CD4-positive, alpha-beta memory T cell (primary cell): Measurements from ENCODE around the gene RYR3. TPM values are rescaled to one million over a fixed set of nuclear protein-coding genes. Genes with fewer than 3 reads are reported as not detected.
"Not testable (repeated sequence)": the region's sequence is repeated elsewhere in the genome, so short reads cannot be mapped to it uniquely, and the experiment has no call there.

Experiments
- CTCF ChIA-PET: fragments of 350-600 bp; sonication (Branson Sonifier 250); formaldehyde crosslinking; loops from one replicate; lab custom pipeline; 2021; ENCODE audit warnings: inconsistent platforms; ENCODE audit not compliant: partially characterized antibody; lab: Charles Lee
- POLR2A ChIA-PET: fragments of 350-600 bp; sonication (Branson Sonifier 250); formaldehyde crosslinking; loops from one replicate; lab custom pipeline; 2021; ENCODE audit not compliant: partially characterized antibody; lab: Charles Lee
- DNase-seq, 5 donors: peaks; one replicate each; pipeline versions ENCODE4 v3.0.0 to v3.0.0-alpha.2; 2020 to 2022; ENCODE audit warnings: mixed read lengths in 1 of 5
- H3K27ac ChIP-seq: one replicate; pipeline ENCODE4 v1.7.0; 2013; ENCODE audit warnings: low read depth, low read length
- H3K27me3 ChIP-seq: 2 replicates; pipeline ENCODE4 v1.7.0; 2013; ENCODE audit warnings: mild to moderate bottlenecking, low read length, moderate library complexity; ENCODE audit not compliant: insufficient read depth
- H3K36me3 ChIP-seq: 2 replicates; pipeline ENCODE4 v1.7.0; 2013; ENCODE audit warnings: mild to moderate bottlenecking, low read length, moderate library complexity; ENCODE audit not compliant: insufficient read depth
- H3K4me1 ChIP-seq: 2 replicates; pipeline ENCODE4 v1.7.0; 2013; ENCODE audit warnings: mild to moderate bottlenecking, low read length, moderate library complexity; ENCODE audit not compliant: insufficient read depth
- H3K4me3 ChIP-seq, 2 donors: one replicate each; pipeline ENCODE4 v1.7.0; 2013; ENCODE audit warnings: low read length in 2 of 2, mild to moderate bottlenecking in 1 of 2
- H3K9me3 ChIP-seq, 2 donors: one replicate each; pipeline ENCODE4 v1.7.0; 2013; ENCODE audit warnings: low read length in 2 of 2, control low read depth in 1 of 2; ENCODE audit not compliant: control insufficient read depth in 1 of 2
- H3K27ac Mint-ChIP-seq, 7 donors: one replicate each; pipeline ENCODE4 v1.8.0; 2020 to 2021; ENCODE audit warnings: mixed read lengths in 7 of 7, mild to moderate bottlenecking in 6 of 7, inconsistent platforms in 3 of 7, moderate library complexity in 3 of 7
- H3K27me3 Mint-ChIP-seq, 2 donors: one replicate each; pipeline ENCODE4 v1.8.0; 2020 to 2021; ENCODE audit warnings: mixed read lengths in 2 of 2
- H3K36me3 Mint-ChIP-seq, 2 donors: one replicate each; pipeline ENCODE4 v1.8.0; 2020 to 2021; ENCODE audit warnings: mixed read lengths in 2 of 2, inconsistent platforms in 1 of 2, mild to moderate bottlenecking in 1 of 2
- H3K4me1 Mint-ChIP-seq, 4 donors: one replicate each; pipeline ENCODE4 v1.8.0; 2020 to 2021; ENCODE audit warnings: mixed read lengths in 4 of 4, mild to moderate bottlenecking in 1 of 4
- H3K4me3 Mint-ChIP-seq, 8 donors: one replicate each; pipeline ENCODE4 v1.8.0; 2020 to 2021; ENCODE audit warnings: mixed read lengths in 8 of 8, mild to moderate bottlenecking in 7 of 8, moderate library complexity in 6 of 8, inconsistent platforms in 3 of 8
- H3K9me3 Mint-ChIP-seq, 8 donors: one replicate each; pipeline ENCODE4 v1.8.0; 2020 to 2021; ENCODE audit warnings: mixed read lengths in 8 of 8, mild to moderate bottlenecking in 5 of 8, inconsistent platforms in 3 of 8, moderate library complexity in 1 of 8
- intact Hi-C: fragments of 100-400 bp; cut with micrococcal nuclease; formaldehyde crosslinking; loops from one replicate; pipeline ENCODE4 v1.15.1; 2023
- polyA plus RNA-seq, 2 donors: library from polyadenylated mRNA; unstranded; fragments of 300-500 nt; fragmentation: Illumina TruSeq; gene quantifications; one replicate each; pipeline ENCODE4 v1.2.3, GENCODE V29; 2021
- total RNA-seq, 2 experiments: library from RNA; stranded (reverse); gene quantifications; one replicate each; pipeline ENCODE4 v1.2.3, GENCODE V29; 2021

RYR3 gene
- total and polyA plus RNA-seq, 4 experiments from 2014 or later: 0.11 TPM; not detected in 3

GRCh38 chr15:33561407-33561806 is 250.6 kb downstream of the RYR3 start:
- H3K36me3 Mint-ChIP-seq: no peaks in the 10 kb centered on the region
- CTCF ChIA-PET: no interaction called here
- no peaks in the 10 kb centered on the region for H3K4me1 Mint-ChIP-seq
- H3K4me1 ChIP-seq: no peaks in the 10 kb centered on the region
- H3K27me3 ChIP-seq: no peaks in the 10 kb centered on the region
- no peak overlapping the region for H3K4me3 Mint-ChIP-seq
- H3K9me3 ChIP-seq: no peaks in the 10 kb centered on the region
- H3K4me3 ChIP-seq: no peak overlapping the region
- no peaks in the 10 kb centered on the region for H3K36me3 ChIP-seq
- no peak overlapping the region for H3K27ac Mint-ChIP-seq
- H3K9me3 Mint-ChIP-seq: peaks cover 0 to 6% (median 4%) of the 10 kb centered on the region in 8 donors
- H3K27me3 Mint-ChIP-seq: no peaks in the 10 kb centered on the region
- H3K27ac ChIP-seq: no peak overlapping the region
- DNase-seq: no peak
- intact Hi-C loops: no loop called here
- POLR2A ChIA-PET: no interaction called here

- Histone ChIP-seq H3K4me3 (no peak overlapping the region), H3K4me1 (no peaks in the 10 kb centered on the region), H3K36me3 (no peaks in the 10 kb centered on the region), H3K27me3 (no peaks in the 10 kb centered on the region), H3K9me3 (no peaks in the 10 kb centered on the region), H3K27ac (no peak overlapping the region)
- Mint-ChIP-seq H3K27me3 (no peaks in the 10 kb centered on the region), H3K4me3 (no peak overlapping the region), H3K9me3 (peaks cover 0 to 6% (median 3%) of the 10 kb centered on the region in 8 donors), H3K36me3 (no peaks in the 10 kb centered on the region), H3K27ac (no peak overlapping the region), H3K4me1 (no peaks in the 10 kb centered on the region)
- POLR2A ChIA-PET: no interaction called here
- intact Hi-C loops: no loop called here
- CTCF ChIA-PET: no interaction called here
- no peak for DNase-seq
Measured at GRCh38 chr15:33561967-33562366, 251.2 kb downstream of the RYR3 start.

DNA sequence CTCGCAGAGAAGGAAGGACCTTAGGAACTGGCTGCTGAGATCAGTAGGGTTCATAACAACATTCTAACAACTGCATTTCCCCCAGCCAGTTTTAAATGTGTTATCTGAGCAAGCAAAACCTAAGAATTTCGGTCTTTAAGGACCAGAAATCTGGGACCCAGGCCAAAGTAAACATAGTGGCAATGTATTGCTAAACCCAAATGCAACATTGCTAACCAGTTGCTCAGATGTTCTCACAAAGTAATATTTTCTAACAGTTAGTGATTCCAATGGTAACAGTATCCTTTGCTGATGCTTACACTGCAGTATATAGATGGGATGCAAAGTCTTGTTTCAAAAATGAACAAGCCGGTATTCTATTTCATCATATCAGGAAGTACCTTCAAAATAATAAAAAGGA is 254.3 kb downstream of the RYR3 start:
- H3K27me3 ChIP-seq: no peaks in the 10 kb centered on the region
- Mint-ChIP-seq H3K36me3 (no peaks in the 10 kb centered on the region), H3K9me3 (peaks cover 0 to 5% (median 2%) of the 10 kb centered on the region in 8 donors), H3K4me3 (no peak overlapping the region), H3K27ac (no peak overlapping the region), H3K27me3 (no peaks in the 10 kb centered on the region), H3K4me1 (no peaks in the 10 kb centered on the region)
- H3K9me3 ChIP-seq: no peaks in the 10 kb centered on the region
- no peaks in the 10 kb centered on the region for H3K4me1 ChIP-seq
- CTCF ChIA-PET: no interaction called here
- no peak overlapping the region for H3K27ac ChIP-seq
- intact Hi-C loops: no loop called here
- H3K4me3 ChIP-seq: no peak overlapping the region
- POLR2A ChIA-PET: no interaction called here
- no peak for DNase-seq
- no peaks in the 10 kb centered on the region for H3K36me3 ChIP-seq

DNA sequence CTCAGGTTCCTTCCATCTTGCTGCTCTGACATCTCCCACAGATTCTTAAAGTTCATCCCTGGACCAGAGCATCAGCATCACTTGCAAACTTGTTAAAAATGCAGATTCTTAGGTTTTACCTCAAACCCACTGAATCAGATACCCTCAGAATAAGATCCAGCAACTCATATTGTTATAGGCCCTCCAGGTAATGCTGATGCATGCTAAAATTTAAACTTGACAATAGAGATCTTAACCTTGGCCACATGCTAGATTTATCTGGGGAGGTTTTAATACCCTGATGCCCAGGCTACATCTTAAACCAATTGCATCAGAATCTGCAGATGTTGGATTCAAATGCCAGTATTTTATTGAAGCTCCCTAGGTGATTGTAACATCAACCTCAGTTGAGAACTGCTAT is 256.9 kb downstream of the RYR3 start:
- Histone ChIP-seq H3K27ac (no peak overlapping the region), H3K9me3 (no peaks in the 10 kb centered on the region), H3K27me3 (no peaks in the 10 kb centered on the region), H3K4me3 (no peak overlapping the region), H3K4me1 (no peaks in the 10 kb centered on the region), H3K36me3 (no peaks in the 10 kb centered on the region)
- ChIA-PET POLR2A (no interaction called here), CTCF (no interaction called here)
- Mint-ChIP-seq H3K36me3 (no peaks in the 10 kb centered on the region), H3K9me3 (peaks cover 0 to 5% (median 2%) of the 10 kb centered on the region in 8 donors), H3K27ac (no peak overlapping the region), H3K4me3 (no peak overlapping the region), H3K4me1 (no peaks in the 10 kb centered on the region), H3K27me3 (no peaks in the 10 kb centered on the region)
- DNase-seq: no peak
- intact Hi-C loops: no loop called here

- no peak overlapping the region for H3K27ac Mint-ChIP-seq
- POLR2A ChIA-PET: no interaction called here
- no peaks in the 10 kb centered on the region for H3K36me3 ChIP-seq
- H3K27me3 ChIP-seq: no peaks in the 10 kb centered on the region
- CTCF ChIA-PET: no interaction called here
- H3K27me3 Mint-ChIP-seq: peaks cover 2 to 3% of the 10 kb centered on the region in 2 donors
- peak overlapping the region in 1 of 8 donors; percentile 7 for H3K4me3 Mint-ChIP-seq
- H3K9me3 Mint-ChIP-seq: peaks cover 0 to 5% (median 2%) of the 10 kb centered on the region in 8 donors
- no peaks in the 10 kb centered on the region for H3K4me1 ChIP-seq
- no peak overlapping the region for H3K27ac ChIP-seq
- intact Hi-C loops: no loop called here
- no peak for DNase-seq
- no peaks in the 10 kb centered on the region for H3K36me3 Mint-ChIP-seq
- H3K4me1 Mint-ChIP-seq: no peaks in the 10 kb centered on the region
- H3K9me3 ChIP-seq: no peaks in the 10 kb centered on the region
- H3K4me3 ChIP-seq: no peak overlapping the region
Measured at GRCh38 chr15:33569036-33569435, 258.3 kb downstream of the RYR3 start.

DNA sequence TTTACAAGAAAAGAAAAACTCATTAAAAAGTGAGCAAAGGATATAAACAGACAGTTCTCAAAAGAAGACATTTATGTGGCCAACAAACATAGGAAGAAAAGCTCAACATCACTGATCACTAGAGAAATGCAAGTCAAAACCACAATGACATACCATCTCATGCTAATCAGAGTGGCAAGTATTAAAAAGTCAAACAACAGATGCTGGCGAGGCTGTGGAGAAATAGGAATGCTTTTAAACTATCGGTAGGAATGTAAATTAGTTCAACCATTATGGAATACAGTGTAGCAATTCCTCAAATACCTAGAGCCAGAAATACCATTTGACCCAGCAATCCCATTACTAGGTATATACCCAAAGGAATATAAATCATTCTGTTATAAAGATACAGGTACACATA is 267.1 kb downstream of the RYR3 start:
- H3K9me3 ChIP-seq, CTCF ChIA-PET, H3K4me3 ChIP-seq, H3K4me1 ChIP-seq, H3K27ac ChIP-seq, H3K36me3 Mint-ChIP-seq, DNase-seq, H3K9me3 Mint-ChIP-seq, POLR2A ChIA-PET, H3K27me3 Mint-ChIP-seq, intact Hi-C loops, H3K27me3 ChIP-seq, H3K27ac Mint-ChIP-seq, H3K36me3 ChIP-seq, H3K4me3 Mint-ChIP-seq, H3K4me1 Mint-ChIP-seq: not testable (repeated sequence)

DNA sequence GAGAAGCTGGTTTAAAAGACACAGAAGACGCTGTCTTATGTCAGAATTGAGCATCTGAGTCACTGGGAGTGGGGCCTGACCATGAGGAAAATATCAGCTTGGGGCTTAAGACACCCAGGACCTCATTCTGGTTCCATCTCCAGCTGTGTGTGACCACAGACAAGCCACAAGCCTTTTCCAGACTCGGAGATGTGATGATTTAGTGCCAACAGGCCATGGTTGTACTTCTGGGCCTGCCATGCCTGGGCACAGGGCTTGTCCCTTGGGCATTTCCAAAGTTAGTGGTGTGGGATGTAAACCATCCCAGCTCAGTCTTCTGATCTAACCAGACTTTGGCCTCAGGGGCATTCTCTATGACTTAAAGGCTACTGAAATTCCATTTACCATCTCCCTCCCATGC is 269.8 kb downstream of the RYR3 start:
- Mint-ChIP-seq H3K4me1 (no peaks in the 10 kb centered on the region), H3K27ac (no peak overlapping the region), H3K27me3 (no peaks in the 10 kb centered on the region), H3K4me3 (no peak overlapping the region), H3K9me3 (peaks cover 0 to 3% (median under 1%) of the 10 kb centered on the region in 8 donors), H3K36me3 (no peaks in the 10 kb centered on the region)
- ChIA-PET CTCF (interaction anchor here (1.9 kb wide), 1 partner anchor 18 kb away, joined by 6 read pairs; no protein-coding TSS in a partner anchor), POLR2A (no interaction called here)
- intact Hi-C loops: no loop called here
- H3K9me3 ChIP-seq: no peaks in the 10 kb centered on the region
- H3K27me3 ChIP-seq: no peaks in the 10 kb centered on the region
- no peaks in the 10 kb centered on the region for H3K36me3 ChIP-seq
- no peak for DNase-seq
- no peak overlapping the region for H3K27ac ChIP-seq
- no peaks in the 10 kb centered on the region for H3K4me1 ChIP-seq
- H3K4me3 ChIP-seq: no peak overlapping the region

DNA sequence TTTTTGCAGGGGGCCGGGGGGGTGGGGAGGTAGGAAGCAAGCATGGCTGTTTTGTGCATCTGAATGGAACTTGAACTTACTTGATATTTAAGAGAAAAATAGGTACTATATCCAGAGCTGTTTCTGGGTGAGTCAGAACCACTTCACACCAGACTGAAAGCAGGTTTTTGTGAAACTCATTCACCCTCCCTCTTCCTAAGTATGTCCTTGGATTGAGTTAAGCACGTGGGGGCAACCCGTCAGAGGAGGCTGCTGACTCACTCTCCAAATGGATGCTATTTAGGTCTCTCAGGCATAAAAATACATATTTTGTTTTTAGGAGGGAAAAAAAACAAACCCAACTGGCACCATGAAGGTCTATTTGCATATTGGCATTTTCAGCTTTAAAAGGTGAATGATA is 270.3 kb downstream of the RYR3 start:
- no peaks in the 10 kb centered on the region for H3K36me3 ChIP-seq
- H3K27ac ChIP-seq: no peak overlapping the region
- Mint-ChIP-seq H3K36me3 (no peaks in the 10 kb centered on the region), H3K4me1 (no peaks in the 10 kb centered on the region), H3K9me3 (peaks cover 0 to 3% (median 0%) of the 10 kb centered on the region in 8 donors), H3K27ac (no peak overlapping the region), H3K27me3 (no peaks in the 10 kb centered on the region), H3K4me3 (no peak overlapping the region)
- no peaks in the 10 kb centered on the region for H3K27me3 ChIP-seq
- H3K4me3 ChIP-seq: no peak overlapping the region
- DNase-seq: no peak
- ChIA-PET CTCF (interaction anchor here (1.9 kb wide), 1 partner anchor 17 kb away, joined by 6 read pairs; no protein-coding TSS in a partner anchor), POLR2A (no interaction called here)
- intact Hi-C loops: no loop called here
- no peaks in the 10 kb centered on the region for H3K4me1 ChIP-seq
- no peaks in the 10 kb centered on the region for H3K9me3 ChIP-seq
